B cell (primary cell): Measurements from ENCODE around the gene PPP2R2B. TPM values are rescaled to one million over a fixed set of nuclear protein-coding genes. Genes with fewer than 3 reads are reported as not detected.

Source experiments
- ATAC-seq: fragments of 200-7000 bp; cut with Tn5 transposase; one replicate; pipeline ENCODE4 v1.10.0; 2021; ENCODE audit warnings: low read depth, mild to moderate bottlenecking, moderate number of reproducible peaks, moderate library complexity
- CTCF ChIA-PET: fragments of 350-600 bp; sonication (Branson Sonifier 250); formaldehyde crosslinking; loops from one replicate; lab custom pipeline; 2021; ENCODE audit warnings: antibody characterized with exemption, inconsistent platforms; lab: Charles Lee
- POLR2A ChIA-PET: fragments of 350-600 bp; sonication (Branson Sonifier 250); formaldehyde crosslinking; loops from one replicate; lab custom pipeline; 2021; ENCODE audit warnings: antibody characterized with exemption; lab: Charles Lee
- DNase-seq: peaks from one replicate; pipeline ENCODE4 v3.0.0; 2013
- H2AFZ ChIP-seq: 2 replicates; pipeline ENCODE4 v1.6.1; 2012; ENCODE audit warnings: mild to moderate bottlenecking, low read depth, low read length; ENCODE audit not compliant: insufficient read depth, poor library complexity, severe bottlenecking
- H3K27ac ChIP-seq, 2 donors: 1 replicate in 1 of 2; 2 replicates in 1 of 2; pipeline ENCODE4 v1.5.1; 2012 to 2013; ENCODE audit warnings: low read length in 2 of 2, mild to moderate bottlenecking in 2 of 2, moderate library complexity in 1 of 2
- H3K27me3 ChIP-seq, 4 experiments: fragments of 200-600 bp in 1 of 4; sonication (generic) in 1 of 4; replicated peaks in 1 of 4; 1 replicate in 2 of 4; 2 replicates in 2 of 4; pipeline versions ENCODE4 v1.6.1 to v1.7.0; 2013 to 2016; ENCODE audit warnings: low read length in 3 of 4, mild to moderate bottlenecking in 2 of 4, mixed read lengths in 1 of 4, moderate library complexity in 1 of 4; ENCODE audit not compliant: insufficient read depth in 4 of 4, control insufficient read depth in 3 of 4; ENCODE audit errors: control extremely low read depth in 1 of 4
- H3K36me3 ChIP-seq, 2 experiments: replicated peaks in 1 of 2; 1 replicate in 1 of 2; 2 replicates in 1 of 2; pipeline versions ENCODE4 v1.6.1 to v1.7.1; 2013; ENCODE audit warnings: low read length in 1 of 2; ENCODE audit not compliant: insufficient read depth in 2 of 2, control insufficient read depth in 1 of 2; ENCODE audit errors: control extremely low read depth in 1 of 2, extremely low read depth in 1 of 2
- H3K4me1 ChIP-seq, 2 donors: fragments of 200-600 bp in 1 of 2; sonication (generic) in 1 of 2; 1 replicate in 1 of 2; 2 replicates in 1 of 2; pipeline versions ENCODE4 v1.5.1 to v1.6.1; 2013 to 2017; ENCODE audit warnings: low read length in 2 of 2; ENCODE audit not compliant: control insufficient read depth in 2 of 2, insufficient read depth in 2 of 2
- H3K4me2 ChIP-seq: replicated peaks from 2 replicates; pipeline ENCODE3; 2012; ENCODE audit warnings: mild to moderate bottlenecking, low read depth, low read length; ENCODE audit not compliant: poor library complexity, severe bottlenecking
- H3K4me3 ChIP-seq, 5 experiments: fragments of 200-600 bp in 1 of 5; sonication (generic) in 1 of 5; 1 replicate in 3 of 5; 2 replicates in 2 of 5; pipeline versions ENCODE4 v1.5.1 to v1.7.0; 2011 to 2016; ENCODE audit warnings: low read length in 4 of 5, mild to moderate bottlenecking in 4 of 5, low read depth in 2 of 5, control low read depth in 1 of 5, moderate library complexity in 1 of 5; ENCODE audit not compliant: insufficient read depth in 1 of 5; ENCODE audit errors: control extremely low read depth in 1 of 5, extremely low read depth in 1 of 5
- H3K79me2 ChIP-seq: fragments of 200-600 bp; sonication (generic); one replicate; pipeline ENCODE4 v1.6.0; 2016; ENCODE audit warnings: low read length; ENCODE audit not compliant: control insufficient read depth, insufficient read depth
- H3K9ac ChIP-seq: fragments of 200-600 bp; sonication (generic); 2 replicates; pipeline ENCODE4 v1.6.1; 2017; ENCODE audit warnings: mild to moderate bottlenecking, low read length, moderate library complexity
- H3K9me3 ChIP-seq, 3 donors: one replicate each; pipeline versions ENCODE4 v1.6.1 to v1.7.1; 2013; ENCODE audit warnings: low read length in 2 of 3; ENCODE audit not compliant: control insufficient read depth in 2 of 3, insufficient read depth in 1 of 3; ENCODE audit errors: control extremely low read depth in 1 of 3
- H4K20me1 ChIP-seq: 2 replicates; pipeline ENCODE4 v1.6.0; 2012; ENCODE audit warnings: mild to moderate bottlenecking, low read length; ENCODE audit not compliant: insufficient read depth, control insufficient read depth, poor library complexity, severe bottlenecking
- H3K27ac Mint-ChIP-seq: one replicate; pipeline ENCODE4 v1.8.0; 2021; ENCODE audit warnings: mixed read lengths
- H3K27me3 Mint-ChIP-seq: one replicate; pipeline ENCODE4 v1.8.0; 2021; ENCODE audit warnings: mixed read lengths
- H3K4me1 Mint-ChIP-seq: one replicate; pipeline ENCODE4 v1.8.0; 2021; ENCODE audit warnings: mixed read lengths
- H3K4me3 Mint-ChIP-seq: one replicate; pipeline ENCODE4 v1.8.0; 2021; ENCODE audit warnings: mixed read lengths
- H3K9me3 Mint-ChIP-seq: one replicate; pipeline ENCODE4 v1.8.0; 2022; ENCODE audit warnings: mixed read lengths; ENCODE audit not compliant: insufficient read depth
- CTCF ChIP-seq: fragments of 200-600 bp; IDR thresholded peaks from one replicate; pipeline ENCODE4 v1.8.0; 2022; ENCODE audit warnings: antibody characterized with exemption, mild to moderate bottlenecking
- EZH2 ChIP-seq: IDR thresholded peaks from 2 replicates; pipeline ENCODE4 v1.6.1; 2012; ENCODE audit warnings: borderline replicate concordance, low read depth, mild to moderate bottlenecking, moderate library complexity, low read length; ENCODE audit not compliant: insufficient read depth, poor library complexity, severe bottlenecking
- WGBS: methylation state at CpG from one replicate; pipeline ENCODE4 v1.1.5; 2013; ENCODE audit warnings: missing lambda C conversion rate; ENCODE audit not compliant: insufficient coverage; 5-methylcytosine and 5-hydroxymethylcytosine counted together
- intact Hi-C: fragments of 100-400 bp; cut with micrococcal nuclease; formaldehyde crosslinking; loops from one replicate; pipeline ENCODE4 v1.10.0; 2022
- polyA plus RNA-seq: library from polyadenylated mRNA; depleted of rRNA; stranded (reverse); fragments of >200 nt; gene quantifications from 2 replicates; pipeline ENCODE4 v1.2.3, GENCODE V29; 2012
- total RNA-seq, 2 donors: library from RNA; stranded (reverse); fragments of 120-200 nt in 1 of 2; gene quantifications; 1 replicate in 1 of 2; 2 replicates in 1 of 2; pipeline versions ENCODE4 v1.2.3 to v1.2.4, GENCODE V29; 2013 to 2022

Gene PPP2R2B
- total and polyA plus RNA-seq, 2 donors (not counting 1 experiment from before 2014, with no cell fraction given): 0.03 TPM; not detected in 1

DNA sequence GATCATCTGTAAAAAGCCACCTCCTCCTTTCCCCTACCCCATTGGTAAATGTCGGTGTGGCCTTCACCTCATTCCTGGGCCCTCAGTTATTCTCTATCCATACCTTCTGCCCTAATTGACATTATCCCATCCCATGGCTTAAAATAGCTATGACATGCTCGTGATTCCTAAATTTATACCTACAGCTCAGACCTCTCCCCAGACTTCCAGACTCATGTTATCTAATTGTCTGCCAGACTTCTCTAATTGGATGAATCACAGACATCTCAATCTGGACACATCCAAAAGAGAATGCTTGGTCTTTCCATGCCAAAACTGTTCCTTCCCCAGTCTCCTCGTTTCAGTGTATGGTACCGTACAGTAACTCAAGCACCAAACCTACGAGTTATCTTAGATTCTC, 249.6 kb downstream of the PPP2R2B start:
- Histone ChIP-seq H3K36me3 (no peaks in the 10 kb centered on the region), H3K79me2 (no peaks in the 10 kb centered on the region), H2AFZ (no peak overlapping the region), H3K9ac (no peak overlapping the region), H3K9me3 (peaks cover 0 to 3% (median 0%) of the 10 kb centered on the region in 3 donors), H3K27ac (no peak overlapping the region), H3K27me3 (no peaks in the 10 kb centered on the region), H3K4me1 (no peaks in the 10 kb centered on the region), H4K20me1 (no peaks in the 10 kb centered on the region), H3K4me3 (no peak overlapping the region), H3K4me2 (no peak overlapping the region)
- peaks cover 13% of the 10 kb centered on the region for H3K27me3 Mint-ChIP-seq
- H3K9me3 Mint-ChIP-seq: no peaks in the 10 kb centered on the region
- no peak overlapping the region for H3K4me3 Mint-ChIP-seq
- no peak overlapping the region for H3K27ac Mint-ChIP-seq
- no peak for ATAC-seq
- ChIA-PET POLR2A (no interaction called here), CTCF (no interaction called here)
- intact Hi-C loops: no loop called here
- H3K4me1 Mint-ChIP-seq: no peaks in the 10 kb centered on the region
- 90% methylated on average over 5 of the region's 5 CpGs for WGBS
- TF ChIP-seq EZH2 (no peak), CTCF (no peak)
- no peak for DNase-seq

- no peaks in the 10 kb centered on the region for H3K4me1 Mint-ChIP-seq
- no peaks in the 10 kb centered on the region for H3K27me3 ChIP-seq
- no peaks in the 10 kb centered on the region for H3K9me3 ChIP-seq
- WGBS: 57% methylated on average over 1 of the region's 1 CpG
- H3K4me2 ChIP-seq: no peak overlapping the region
- DNase-seq (no peak), ATAC-seq (no peak)
- H4K20me1 ChIP-seq: no peaks in the 10 kb centered on the region
- H3K36me3 ChIP-seq: no peaks in the 10 kb centered on the region
- H2AFZ ChIP-seq: no peak overlapping the region
- H3K27ac Mint-ChIP-seq: no peak overlapping the region
- H3K4me3 Mint-ChIP-seq: no peak overlapping the region
- no peak overlapping the region for H3K27ac ChIP-seq
- TF ChIP-seq EZH2 (no peak), CTCF (no peak)
- CTCF ChIA-PET: no interaction called here
- intact Hi-C loops: no loop called here
- H3K27me3 Mint-ChIP-seq: peaks cover 9% of the 10 kb centered on the region
- H3K4me1 ChIP-seq: no peaks in the 10 kb centered on the region
- H3K9ac ChIP-seq: no peak overlapping the region
- H3K79me2 ChIP-seq: no peaks in the 10 kb centered on the region
- POLR2A ChIA-PET: no interaction called here
- no peak overlapping the region for H3K4me3 ChIP-seq
- no peaks in the 10 kb centered on the region for H3K9me3 Mint-ChIP-seq
Observed at GRCh38 chr5:146626936-146627335, 251.6 kb downstream of the PPP2R2B start.
